ENCODE measurements around the gene LDLRAD4.
A peak's percentile ranks its signal among the peaks of the same experiment; 100 is the strongest.

The LDLRAD4 gene

DNA sequence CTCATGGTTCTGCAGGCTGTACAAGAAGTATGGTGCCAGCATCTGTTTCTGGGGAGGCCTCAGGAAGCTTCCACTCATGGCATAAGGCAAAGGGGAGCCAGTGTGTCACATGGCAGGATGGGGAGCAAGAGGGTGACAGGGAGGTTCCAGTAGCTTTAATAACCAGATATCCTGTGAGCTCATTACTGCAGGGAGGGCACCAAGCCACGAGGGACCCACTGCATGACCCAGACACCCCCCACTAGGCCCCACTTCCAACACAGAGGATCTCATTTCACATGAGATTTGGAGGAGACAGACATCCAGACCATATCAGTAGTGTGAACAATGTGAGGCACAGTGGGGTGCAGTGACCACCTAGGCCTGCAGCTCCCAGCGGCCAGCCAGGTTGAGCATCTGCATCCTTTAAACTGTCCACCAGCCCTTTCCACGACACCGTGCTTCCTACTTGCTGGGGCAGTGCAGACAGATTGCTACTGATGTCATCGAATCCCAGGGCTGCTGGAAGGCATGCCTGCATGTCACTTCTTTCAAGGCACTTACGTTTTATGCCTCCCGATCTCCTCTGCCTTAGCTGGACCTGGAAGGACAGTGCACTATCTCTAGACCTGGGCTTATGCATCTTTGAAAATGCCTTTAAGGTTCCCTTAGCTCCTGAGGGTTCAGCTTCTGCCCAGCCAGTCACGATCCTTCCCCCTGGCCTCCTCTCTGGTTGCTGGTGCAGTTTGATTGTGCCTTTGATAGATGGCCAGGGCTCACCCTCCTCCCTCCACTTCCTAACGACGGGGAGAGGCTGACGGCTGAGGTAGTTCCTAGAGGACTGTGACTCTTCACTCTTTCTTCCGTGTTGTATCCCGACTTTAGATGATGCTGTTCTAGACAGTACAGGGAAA is 333.5 kb downstream of the LDLRAD4 start:
- Histone ChIP-seq H3K4me3 (ENCODE audit: low read depth in 1 of 2, low read length in 2 of 2) (no peak overlapping the region), H3K4me2 (ENCODE audit: insufficient read depth, low read length) (no peak overlapping the region), H3K9me3 (ENCODE audit: insufficient read depth, low read length, severe bottlenecking) (peaks cover 7% of the 10 kb centered on the region), H3K27me3 (ENCODE audit: insufficient read depth, low read length, poor library complexity) (no peaks in the 10 kb centered on the region), H3K27ac (ENCODE audit: low read length) (no peak overlapping the region), H2AFZ (ENCODE audit: low read depth, low read length) (no peak overlapping the region), H3K36me3 (ENCODE audit: insufficient read depth, low read length) (peaks cover 32% of the 10 kb centered on the region), H3K79me2 (ENCODE audit: insufficient read depth, low read length) (peaks cover 90% of the 10 kb centered on the region), H4K20me1 (ENCODE audit: insufficient read depth, low read length) (peaks cover 32% of the 10 kb centered on the region), H3K9ac (ENCODE audit: low read depth, low read length) (no peak overlapping the region), H3K4me1 (ENCODE audit: insufficient read depth, low read length) (no peaks in the 10 kb centered on the region)
- ATAC-seq (ENCODE audit: insufficient read depth, low read depth) (no peak), DNase-seq (no peak)
- TF ChIP-seq EZH2 (IDR thresholded peaks at IDR 0.05; ENCODE audit: borderline replicate concordance, low read depth, low read length, severe bottlenecking), result no peak
- TF ChIP-seq, protein P1, sequence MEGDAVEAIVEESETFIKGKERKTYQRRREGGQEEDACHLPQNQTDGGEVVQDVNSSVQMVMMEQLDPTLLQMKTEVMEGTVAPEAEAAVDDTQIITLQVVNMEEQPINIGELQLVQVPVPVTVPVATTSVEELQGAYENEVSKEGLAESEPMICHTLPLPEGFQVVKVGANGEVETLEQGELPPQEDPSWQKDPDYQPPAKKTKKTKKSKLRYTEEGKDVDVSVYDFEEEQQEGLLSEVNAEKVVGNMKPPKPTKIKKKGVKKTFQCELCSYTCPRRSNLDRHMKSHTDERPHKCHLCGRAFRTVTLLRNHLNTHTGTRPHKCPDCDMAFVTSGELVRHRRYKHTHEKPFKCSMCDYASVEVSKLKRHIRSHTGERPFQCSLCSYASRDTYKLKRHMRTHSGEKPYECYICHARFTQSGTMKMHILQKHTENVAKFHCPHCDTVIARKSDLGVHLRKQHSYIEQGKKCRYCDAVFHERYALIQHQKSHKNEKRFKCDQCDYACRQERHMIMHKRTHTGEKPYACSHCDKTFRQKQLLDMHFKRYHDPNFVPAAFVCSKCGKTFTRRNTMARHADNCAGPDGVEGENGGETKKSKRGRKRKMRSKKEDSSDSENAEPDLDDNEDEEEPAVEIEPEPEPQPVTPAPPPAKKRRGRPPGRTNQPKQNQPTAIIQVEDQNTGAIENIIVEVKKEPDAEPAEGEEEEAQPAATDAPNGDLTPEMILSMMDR (IDR thresholded peaks at IDR 0.05; ENCODE audit: borderline replicate concordance, extremely low read depth, low read length, poor library complexity, severe bottlenecking), result no peak

DNA sequence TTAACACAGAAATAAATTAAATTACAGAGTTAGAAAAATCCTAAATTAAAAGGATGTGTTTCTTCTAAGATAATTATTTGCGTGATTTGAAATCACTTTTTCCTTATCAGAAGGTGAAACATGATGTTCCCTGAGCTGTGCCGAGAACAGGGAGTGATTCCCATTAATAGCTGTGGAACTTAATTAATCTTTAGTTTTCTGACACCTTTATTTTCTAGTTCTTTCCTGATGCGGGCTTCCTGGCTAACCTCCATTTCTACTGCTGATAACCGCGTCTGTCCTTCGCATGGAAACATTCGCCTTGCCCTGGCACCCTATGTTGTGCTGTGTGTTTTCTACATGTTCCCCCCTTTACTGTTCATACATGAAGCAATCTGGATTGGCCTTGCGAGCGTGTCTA is 334.9 kb downstream of the LDLRAD4 start:
- Histone ChIP-seq H3K9me3 (ENCODE audit: insufficient read depth, low read length, severe bottlenecking) (no peaks in the 10 kb centered on the region), H3K27me3 (ENCODE audit: insufficient read depth, low read length, poor library complexity) (no peaks in the 10 kb centered on the region), H2AFZ (ENCODE audit: low read depth, low read length) (no peak overlapping the region), H3K4me1 (ENCODE audit: insufficient read depth, low read length) (no peaks in the 10 kb centered on the region), H3K27ac (ENCODE audit: low read length) (0 out of 2 replicates have a peak overlapping the region, but pooled peaks have one; percentile 22), H3K4me3 (ENCODE audit: low read depth in 1 of 2, low read length in 2 of 2) (no peak overlapping the region), H3K4me2 (ENCODE audit: insufficient read depth, low read length) (no peak overlapping the region), H3K36me3 (ENCODE audit: insufficient read depth, low read length) (peaks cover 18% of the 10 kb centered on the region), H3K9ac (ENCODE audit: low read depth, low read length) (no peak overlapping the region), H3K79me2 (ENCODE audit: insufficient read depth, low read length) (peaks cover 89% of the 10 kb centered on the region), H4K20me1 (ENCODE audit: insufficient read depth, low read length) (peaks cover 38% of the 10 kb centered on the region)
- DNase-seq (no peak), ATAC-seq (ENCODE audit: insufficient read depth, low read depth) (no peak)
- TF ChIP-seq, protein P1 (IDR thresholded peaks at IDR 0.05; ENCODE audit: borderline replicate concordance, extremely low read depth, low read length, poor library complexity, severe bottlenecking), result no peak
- TF ChIP-seq EZH2 (IDR thresholded peaks at IDR 0.05; ENCODE audit: borderline replicate concordance, low read depth, low read length, severe bottlenecking), result no peak

DNA sequence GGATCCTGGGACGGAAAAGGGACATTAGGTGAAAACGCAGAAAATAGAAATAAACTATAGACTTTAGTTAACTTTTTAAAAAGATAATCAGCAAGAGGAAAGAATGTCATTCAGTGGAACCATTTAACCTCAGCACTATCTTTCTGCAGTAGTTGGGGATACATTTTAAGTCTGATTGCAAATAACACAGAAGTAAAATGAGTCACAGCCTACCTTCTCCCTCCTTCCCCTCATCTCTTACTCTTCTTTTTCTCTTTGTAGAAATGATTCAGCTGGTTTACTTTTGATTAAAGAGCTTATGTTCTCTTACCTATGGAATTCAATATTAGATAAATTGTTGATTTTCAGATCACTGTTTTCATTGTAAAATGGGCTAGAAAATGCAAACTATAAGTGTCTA is 336.6 kb downstream of the LDLRAD4 start:
- Histone ChIP-seq H2AFZ (ENCODE audit: low read depth, low read length) (no peak overlapping the region), H3K27ac (ENCODE audit: low read length) (no peak overlapping the region), H3K4me3 (ENCODE audit: low read depth in 1 of 2, low read length in 2 of 2) (no peak overlapping the region), H3K4me2 (ENCODE audit: insufficient read depth, low read length) (no peak overlapping the region), H3K9ac (ENCODE audit: low read depth, low read length) (no peak overlapping the region), H3K27me3 (ENCODE audit: insufficient read depth, low read length, poor library complexity) (no peaks in the 10 kb centered on the region), H3K9me3 (ENCODE audit: insufficient read depth, low read length, severe bottlenecking) (no peaks in the 10 kb centered on the region), H4K20me1 (ENCODE audit: insufficient read depth, low read length) (peaks cover 38% of the 10 kb centered on the region), H3K4me1 (ENCODE audit: insufficient read depth, low read length) (no peaks in the 10 kb centered on the region), H3K79me2 (ENCODE audit: insufficient read depth, low read length) (peaks cover 88% of the 10 kb centered on the region), H3K36me3 (ENCODE audit: insufficient read depth, low read length) (peaks cover 18% of the 10 kb centered on the region)
- TF ChIP-seq, protein P1 (IDR thresholded peaks at IDR 0.05; ENCODE audit: borderline replicate concordance, extremely low read depth, low read length, poor library complexity, severe bottlenecking), result no peak
- no peak for TF ChIP-seq EZH2 (IDR thresholded peaks at IDR 0.05; ENCODE audit: borderline replicate concordance, low read depth, low read length, severe bottlenecking)
- DNase-seq, result no peak
- ATAC-seq (ENCODE audit: insufficient read depth, low read depth), result no peak

Data from DND-41 (cell line).